ENCODE data around the gene HSD17B1.

HSD17B1 gene

DNA sequence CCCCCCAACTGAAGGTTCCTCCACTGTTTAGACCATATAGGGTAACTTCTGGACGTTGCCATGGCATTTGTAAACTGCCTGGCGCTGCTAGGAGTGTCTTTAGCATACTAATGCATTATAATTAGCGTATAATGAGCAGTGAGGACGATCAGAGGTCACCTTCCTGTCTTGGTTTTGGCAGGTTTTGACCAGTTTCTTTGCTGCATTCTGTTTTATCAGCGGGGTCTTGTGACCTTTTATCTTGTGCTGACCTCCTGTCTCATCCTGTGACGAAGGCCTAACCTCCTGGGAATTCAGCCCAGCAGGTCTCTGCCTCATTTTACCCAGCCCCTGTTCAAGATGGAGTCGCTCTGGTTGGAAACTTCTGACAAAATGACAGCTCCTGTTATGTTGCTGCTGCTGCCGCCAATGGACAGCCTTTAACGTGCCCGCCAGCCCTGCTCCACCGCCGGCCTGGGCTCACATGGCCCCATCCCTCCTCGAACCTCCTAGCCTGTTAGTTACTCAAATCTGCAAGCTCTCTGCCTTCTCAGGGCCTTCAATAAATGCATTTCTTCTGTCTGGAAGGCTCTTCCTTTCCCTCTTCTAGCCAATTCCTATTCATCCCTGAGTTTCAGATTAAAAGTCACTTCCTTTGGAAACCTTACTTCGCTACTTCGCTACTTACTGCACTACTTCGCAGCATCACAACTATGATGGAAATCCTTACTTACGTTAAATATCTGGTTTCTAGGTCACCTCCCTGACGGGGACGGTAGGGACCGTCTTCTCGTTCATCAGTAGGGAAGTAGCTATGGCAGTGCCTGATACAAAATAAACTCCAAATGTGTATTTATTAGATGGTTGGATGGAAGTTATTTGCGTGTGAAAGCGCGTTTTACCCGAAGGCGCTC is 17.3 kb upstream of the HSD17B1 start:
- DNase-seq = no peak
- H3K4me3 ChIP-seq (ENCODE audit: insufficient read depth in 1 of 2, low read depth in 1 of 2, low read length in 2 of 2) = peak overlapping the region; percentile 54 to 95
- no peak overlapping the region for H2BK15ac ChIP-seq (ENCODE audit: low read depth, poor library complexity, severe bottlenecking)
- peak overlapping the region; percentile 92 for H3K9ac ChIP-seq (ENCODE audit: low read length)
- peak overlapping the region in 1 of 2 experiments; percentile 73 for H3K23ac ChIP-seq (ENCODE audit: low read length in 2 of 2)
- peak overlapping the region; percentile 71 for H4K91ac ChIP-seq (ENCODE audit: low read length)
- 57% methylated on average over 26 of the region's 26 CpGs for WGBS
- peaks cover 23% of the 10 kb centered on the region for H3K4me1 ChIP-seq (ENCODE audit: control insufficient read depth, insufficient read depth, low read depth, low read length)
- peak overlapping the region; percentile 79 to 99 for H3K4ac ChIP-seq (ENCODE audit: low read depth in 1 of 2, low read length in 2 of 2)
- peak overlapping the region; percentile 31 for H3K27ac ChIP-seq (ENCODE audit: low read length, poor library complexity, severe bottlenecking)
- H2BK12ac ChIP-seq (ENCODE audit: low read length in 2 of 2) = peak overlapping the region; percentile 4 to 98
- peaks cover 20 to 24% of the 10 kb centered on the region in 2 experiments for H3K36me3 ChIP-seq (ENCODE audit: control insufficient read depth in 1 of 2, insufficient read depth in 2 of 2, low read depth in 1 of 2, low read length in 2 of 2)
- peaks cover 13% of the 10 kb centered on the region for H3K79me1 ChIP-seq (replicated peaks; ENCODE audit: low read length, poor library complexity, severe bottlenecking)
- H2BK120ac ChIP-seq (ENCODE audit: low read depth, low read length) = peak overlapping the region; percentile 36
- peak overlapping the region; percentile 88 for H3K4me2 ChIP-seq (ENCODE audit: low read length, poor library complexity, severe bottlenecking)
- H3K27me3 ChIP-seq (ENCODE audit: control insufficient read depth in 1 of 2, insufficient read depth in 1 of 2, low read length in 2 of 2) = no peaks in the 10 kb centered on the region
- no peak overlapping the region for H2BK5ac ChIP-seq (ENCODE audit: low read depth, low read length, poor library complexity, severe bottlenecking)
- H2AK5ac ChIP-seq (ENCODE audit: low read length, severe bottlenecking) = peak overlapping the region; percentile 60
- H3K14ac ChIP-seq (ENCODE audit: low read length in 2 of 2) = peak overlapping the region in 1 of 2 experiments; percentile 66
- peak overlapping the region; percentile 53 for H4K8ac ChIP-seq (ENCODE audit: low read length)
- no peaks in the 10 kb centered on the region for H3K9me3 ChIP-seq (ENCODE audit: control insufficient read depth, low read length)
- H2AFZ ChIP-seq (ENCODE audit: low read depth, low read length) = peak overlapping the region; percentile 37
- peak overlapping the region; percentile 12 to 96 for H3K18ac ChIP-seq (ENCODE audit: low read depth in 1 of 2, low read length in 2 of 2)

DNA sequence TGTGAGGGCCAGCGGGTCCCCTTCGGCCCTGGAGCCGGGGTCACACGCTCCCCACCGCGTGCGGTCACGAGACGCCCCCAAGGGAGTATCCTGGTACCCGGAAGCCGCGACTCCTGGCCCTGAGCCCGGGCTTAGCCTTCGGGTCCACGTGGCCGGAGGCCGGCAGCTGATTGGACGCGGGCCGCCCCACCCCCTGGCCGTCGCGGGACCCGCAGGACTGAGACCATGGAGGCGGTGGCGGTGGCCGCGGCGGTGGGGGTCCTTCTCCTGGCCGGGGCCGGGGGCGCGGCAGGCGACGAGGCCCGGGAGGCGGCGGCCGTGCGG is 16.7 kb upstream of the HSD17B1 start, which contains the start of gene NAGLU:
TSS of gene NAGLU (plus strand) at position 194 of the 324 bp plus-strand sequence. CDS start at position 226, 32 bp downstream.
- peak; percentile 92 for DNase-seq

DNA sequence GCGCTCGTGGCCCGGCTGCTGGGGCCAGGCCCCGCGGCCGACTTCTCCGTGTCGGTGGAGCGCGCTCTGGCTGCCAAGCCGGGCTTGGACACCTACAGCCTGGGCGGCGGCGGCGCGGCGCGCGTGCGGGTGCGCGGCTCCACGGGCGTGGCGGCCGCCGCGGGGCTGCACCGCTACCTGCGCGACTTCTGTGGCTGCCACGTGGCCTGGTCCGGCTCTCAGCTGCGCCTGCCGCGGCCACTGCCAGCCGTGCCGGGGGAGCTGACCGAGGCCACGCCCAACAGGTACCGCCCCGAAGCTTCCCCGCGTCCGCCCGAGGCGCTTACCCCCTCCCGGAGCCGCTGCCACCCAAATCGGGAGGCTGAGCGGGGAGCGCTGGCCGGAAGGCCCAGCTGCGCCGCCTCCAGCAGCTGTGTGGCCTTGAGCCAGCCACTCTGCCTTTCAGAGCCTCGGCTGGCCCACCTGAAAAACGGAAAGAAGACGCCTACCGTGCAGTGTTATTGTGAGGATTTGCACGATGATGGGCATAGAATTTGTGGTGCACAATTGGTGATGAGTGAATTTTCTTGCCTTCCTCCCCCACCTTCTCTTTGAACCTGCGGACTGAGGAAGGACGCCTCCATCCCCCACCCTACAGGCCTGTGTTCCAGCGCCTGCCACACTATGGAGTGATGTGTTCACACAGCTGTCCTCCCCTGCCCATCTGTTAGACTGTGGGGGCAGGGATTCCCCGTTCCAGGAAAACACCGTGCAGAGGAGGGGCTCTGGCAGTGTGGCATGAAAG is 16.2 kb upstream of the HSD17B1 start:
- H4K91ac ChIP-seq (ENCODE audit: low read length) = peak overlapping the region; percentile 100
- peak overlapping the region; percentile 88 for H3K4me2 ChIP-seq (ENCODE audit: low read length, poor library complexity, severe bottlenecking)
- H3K4me3 ChIP-seq (ENCODE audit: insufficient read depth in 1 of 2, low read depth in 1 of 2, low read length in 2 of 2) = peak overlapping the region; percentile 76 to 95
- H3K27ac ChIP-seq (ENCODE audit: low read length, poor library complexity, severe bottlenecking) = peak overlapping the region; percentile 73
- peak overlapping the region; percentile 97 to 98 for H3K4ac ChIP-seq (ENCODE audit: low read depth in 1 of 2, low read length in 2 of 2)
- peak overlapping the region; percentile 92 for H3K9ac ChIP-seq (ENCODE audit: low read length)
- peak; percentile 75 for DNase-seq
- 2% methylated on average over 28 of the region's 65 CpGs for WGBS
- H3K4me1 ChIP-seq (ENCODE audit: control insufficient read depth, insufficient read depth, low read depth, low read length) = peaks cover 19% of the 10 kb centered on the region
- H3K36me3 ChIP-seq (ENCODE audit: control insufficient read depth in 1 of 2, insufficient read depth in 2 of 2, low read depth in 1 of 2, low read length in 2 of 2) = peaks cover 30 to 34% of the 10 kb centered on the region in 2 experiments
- H3K23ac ChIP-seq (ENCODE audit: low read length in 2 of 2) = peak overlapping the region in 1 of 2 experiments; percentile 99
- peak overlapping the region; percentile 4 to 66 for H2BK12ac ChIP-seq (ENCODE audit: low read length in 2 of 2)
- peak overlapping the region; percentile 98 for H4K8ac ChIP-seq (ENCODE audit: low read length)
- H3K14ac ChIP-seq (ENCODE audit: low read length in 2 of 2) = peak overlapping the region in 1 of 2 experiments; percentile 100
- peak overlapping the region; percentile 53 for H2AFZ ChIP-seq (ENCODE audit: low read depth, low read length)
- H3K79me1 ChIP-seq (replicated peaks; ENCODE audit: low read length, poor library complexity, severe bottlenecking) = peaks cover 13% of the 10 kb centered on the region
- peak overlapping the region; percentile 40 for H2AK5ac ChIP-seq (ENCODE audit: low read length, severe bottlenecking)
- H3K27me3 ChIP-seq (ENCODE audit: control insufficient read depth in 1 of 2, insufficient read depth in 1 of 2, low read length in 2 of 2) = no peaks in the 10 kb centered on the region
- H2BK5ac ChIP-seq (ENCODE audit: low read depth, low read length, poor library complexity, severe bottlenecking) = peak overlapping the region; percentile 92
- H3K9me3 ChIP-seq (ENCODE audit: control insufficient read depth, low read length) = no peaks in the 10 kb centered on the region
- peak overlapping the region; percentile 98 for H2BK120ac ChIP-seq (ENCODE audit: low read depth, low read length)
- peak overlapping the region; percentile 98 to 99 for H3K18ac ChIP-seq (ENCODE audit: low read depth in 1 of 2, low read length in 2 of 2)
- peak overlapping the region; percentile 98 for H2BK15ac ChIP-seq (ENCODE audit: low read depth, poor library complexity, severe bottlenecking)

More for the DNA sequence above, 16.7 kb upstream of the HSD17B1 start, which contains the start of gene NAGLU:
- Histone ChIP-seq H2BK5ac (ENCODE audit: low read depth, low read length, poor library complexity, severe bottlenecking) (peak within 1 kb of the TSS; percentile 92), H2BK15ac (ENCODE audit: low read depth, poor library complexity, severe bottlenecking) (peak within 1 kb of the TSS; percentile 98), H3K9ac (ENCODE audit: low read length) (peak within 1 kb of the TSS; percentile 92), H2BK12ac (ENCODE audit: low read length in 2 of 2) (peak within 1 kb of the TSS; percentile 4 to 98), H2BK120ac (ENCODE audit: low read depth, low read length) (peak within 1 kb of the TSS; percentile 98), H3K36me3 (ENCODE audit: control insufficient read depth in 1 of 2, insufficient read depth in 2 of 2, low read depth in 1 of 2, low read length in 2 of 2) (peaks cover 25 to 29% of the 10 kb centered on the region in 2 experiments), H3K4me2 (ENCODE audit: low read length, poor library complexity, severe bottlenecking) (peak within 1 kb of the TSS; percentile 88), H3K79me1 (replicated peaks; ENCODE audit: low read length, poor library complexity, severe bottlenecking) (peaks cover 13% of the 10 kb centered on the region), H3K27me3 (ENCODE audit: control insufficient read depth in 1 of 2, insufficient read depth in 1 of 2, low read length in 2 of 2) (no peaks in the 10 kb centered on the region), H3K9me3 (ENCODE audit: control insufficient read depth, low read length) (no peaks in the 10 kb centered on the region), H3K18ac (ENCODE audit: low read depth in 1 of 2, low read length in 2 of 2) (peak within 1 kb of the TSS; percentile 98 to 99), H3K27ac (ENCODE audit: low read length, poor library complexity, severe bottlenecking) (peak within 1 kb of the TSS; percentile 73), H2AK5ac (ENCODE audit: low read length, severe bottlenecking) (peak within 1 kb of the TSS; percentile 60), H3K23ac (ENCODE audit: low read length in 2 of 2) (peak within 1 kb of the TSS in 1 of 2 experiments; percentile 99), H4K91ac (ENCODE audit: low read length) (peak within 1 kb of the TSS; percentile 100), H3K4me3 (ENCODE audit: insufficient read depth in 1 of 2, low read depth in 1 of 2, low read length in 2 of 2) (peak within 1 kb of the TSS; percentile 76 to 95), H3K4ac (ENCODE audit: low read depth in 1 of 2, low read length in 2 of 2) (peak within 1 kb of the TSS; percentile 97 to 99), H2AFZ (ENCODE audit: low read depth, low read length) (peak within 1 kb of the TSS; percentile 53), H3K14ac (ENCODE audit: low read length in 2 of 2) (peak within 1 kb of the TSS in 1 of 2 experiments; percentile 100), H4K8ac (ENCODE audit: low read length) (peak within 1 kb of the TSS; percentile 98), H3K4me1 (ENCODE audit: control insufficient read depth, insufficient read depth, low read depth, low read length) (peaks cover 21% of the 10 kb centered on the region)
- WGBS = under 1% methylated on average over 22 of the region's 40 CpGs

All from mesenchymal stem cell (in vitro differentiated cells and primary cell).